ENCODE results near the gene FRMD8.

DNA sequence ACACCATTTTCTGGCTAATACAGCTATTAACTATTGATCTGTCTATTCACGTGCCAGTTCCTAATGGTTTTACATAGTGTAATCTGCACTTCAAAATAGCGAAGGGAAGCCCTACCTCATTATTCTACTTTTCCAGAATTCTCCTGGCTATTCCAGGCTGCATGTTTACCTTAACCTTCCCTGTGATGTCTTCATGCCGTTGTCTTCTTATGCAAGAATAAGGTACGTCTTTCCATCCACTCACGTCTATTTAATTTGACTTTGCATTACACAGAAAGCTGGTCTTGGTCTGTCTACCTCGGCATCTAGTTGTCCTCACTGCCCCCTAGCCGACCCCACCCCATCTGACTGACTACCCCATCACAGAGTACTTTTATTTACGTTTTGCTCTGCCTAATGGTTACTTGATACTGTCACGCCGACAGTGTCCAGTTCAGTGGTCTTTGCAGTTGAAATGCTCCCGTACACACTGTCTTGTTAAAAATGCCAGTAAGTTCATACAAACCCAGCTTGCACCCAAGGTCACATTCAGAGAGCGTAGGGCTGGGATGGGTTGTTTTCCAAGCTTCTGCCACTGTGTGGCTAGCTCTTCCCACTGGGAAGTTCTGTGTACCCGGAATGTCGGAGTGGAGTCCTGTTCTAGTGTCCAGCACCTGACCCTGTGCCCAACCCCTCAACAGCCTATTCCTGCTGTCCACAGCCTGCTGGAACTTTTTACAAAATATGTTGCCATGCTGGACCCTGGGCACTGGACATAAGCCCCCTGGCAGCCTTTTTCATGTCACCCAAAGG lies 51.2 kb downstream of the FRMD8 start:
- TF ChIP-seq EZH2phosphoT487 (IDR thresholded peaks at IDR 0.05; ENCODE audit: insufficient read depth, low read depth) (no peak), EZH2 (IDR thresholded peaks at IDR 0.05; ENCODE audit: insufficient read depth, poor library complexity, severe bottlenecking) (no peak)
